Astrocyte (in vitro differentiated cells and primary cell): ENCODE results near the gene LRMDA.

Experiments
- EZH2 ChIP-seq: IDR thresholded peaks from 2 replicates; pipeline ENCODE4 v1.6.1; 2012; ENCODE audit warnings: mild to moderate bottlenecking, low read length, inconsistent platforms; ENCODE audit not compliant: insufficient read depth
- TF ChIP-seq, protein P1 (sequence below): IDR thresholded peaks from 2 replicates; pipeline ENCODE4 v1.5.1; 2011; ENCODE audit warnings: low read depth, mild to moderate bottlenecking, inconsistent platforms, low read length, moderate library complexity; ENCODE audit not compliant: insufficient read depth

DNA sequence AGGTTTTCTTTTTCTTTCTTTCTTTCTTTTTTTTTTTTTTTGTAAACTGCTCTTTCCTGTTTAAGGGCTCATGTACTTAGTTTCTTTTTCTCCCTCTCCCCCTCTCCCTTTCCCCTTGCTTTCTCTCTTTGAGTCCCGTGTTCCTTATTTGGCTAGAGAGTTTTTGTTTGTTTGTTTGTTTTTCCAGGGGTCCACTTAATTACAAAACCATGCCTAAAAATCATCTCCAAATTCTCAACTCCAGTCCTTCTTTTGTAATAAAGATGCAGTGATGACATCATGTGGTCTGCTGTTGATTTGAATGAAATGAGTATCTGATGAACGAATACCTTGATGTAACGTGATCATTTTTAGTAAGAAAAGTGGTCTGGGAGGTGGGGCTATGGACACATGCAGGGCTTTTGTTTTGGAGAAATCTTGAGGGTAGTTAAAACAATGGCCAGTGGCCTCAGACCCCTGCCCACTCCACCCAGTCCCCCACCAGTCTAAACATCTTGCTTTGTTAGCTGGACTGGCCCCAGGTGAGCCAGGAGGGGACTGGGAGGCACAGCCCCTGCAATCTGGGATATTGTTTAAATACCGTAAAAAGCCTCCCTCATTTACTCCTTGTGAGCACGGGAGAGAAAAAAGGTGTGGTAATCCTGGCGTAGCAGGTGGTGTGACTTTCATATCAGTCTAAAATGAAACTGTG, 165.7 kb downstream of the LRMDA start:
- TF ChIP-seq, protein P1, sequence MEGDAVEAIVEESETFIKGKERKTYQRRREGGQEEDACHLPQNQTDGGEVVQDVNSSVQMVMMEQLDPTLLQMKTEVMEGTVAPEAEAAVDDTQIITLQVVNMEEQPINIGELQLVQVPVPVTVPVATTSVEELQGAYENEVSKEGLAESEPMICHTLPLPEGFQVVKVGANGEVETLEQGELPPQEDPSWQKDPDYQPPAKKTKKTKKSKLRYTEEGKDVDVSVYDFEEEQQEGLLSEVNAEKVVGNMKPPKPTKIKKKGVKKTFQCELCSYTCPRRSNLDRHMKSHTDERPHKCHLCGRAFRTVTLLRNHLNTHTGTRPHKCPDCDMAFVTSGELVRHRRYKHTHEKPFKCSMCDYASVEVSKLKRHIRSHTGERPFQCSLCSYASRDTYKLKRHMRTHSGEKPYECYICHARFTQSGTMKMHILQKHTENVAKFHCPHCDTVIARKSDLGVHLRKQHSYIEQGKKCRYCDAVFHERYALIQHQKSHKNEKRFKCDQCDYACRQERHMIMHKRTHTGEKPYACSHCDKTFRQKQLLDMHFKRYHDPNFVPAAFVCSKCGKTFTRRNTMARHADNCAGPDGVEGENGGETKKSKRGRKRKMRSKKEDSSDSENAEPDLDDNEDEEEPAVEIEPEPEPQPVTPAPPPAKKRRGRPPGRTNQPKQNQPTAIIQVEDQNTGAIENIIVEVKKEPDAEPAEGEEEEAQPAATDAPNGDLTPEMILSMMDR = no peak
- TF ChIP-seq EZH2 = no peak
